SJCRH30 (cell line): ENCODE data around the gene KIF26B. TPM values are rescaled to one million over a fixed set of nuclear protein-coding genes. Genes with fewer than 3 reads are reported as not detected.
A peak's percentile ranks its signal among the peaks of the same experiment; 100 is the strongest.

Source experiments
- DNase-seq, 2 experiments: peaks; one replicate each; pipeline ENCODE4 v3.0.0-alpha.2; 2015 to 2020
- H3K27ac ChIP-seq: fragments of 250-450 bp; sonication (Bioruptor Pico); 2 replicates; pipeline ENCODE4 v1.5.1; 2020; ENCODE audit warnings: mild to moderate bottlenecking, moderate library complexity
- H3K27me3 ChIP-seq: fragments of 250-450 bp; sonication (Bioruptor Pico); 2 replicates; pipeline ENCODE4 v1.5.1; 2020; ENCODE audit warnings: mild to moderate bottlenecking, moderate library complexity
- H3K36me3 ChIP-seq: fragments of 250-450 bp; sonication (Bioruptor Pico); 2 replicates; pipeline ENCODE4 v1.5.1; 2020; ENCODE audit warnings: mild to moderate bottlenecking, moderate library complexity
- H3K4me1 ChIP-seq: fragments of 250-450 bp; sonication (Bioruptor Pico); 2 replicates; pipeline ENCODE4 v1.5.1; 2020; ENCODE audit warnings: mild to moderate bottlenecking, moderate library complexity
- H3K4me3 ChIP-seq: fragments of 250-450 bp; sonication (Bioruptor Pico); 2 replicates; pipeline ENCODE4 v1.5.1; 2020; ENCODE audit warnings: mild to moderate bottlenecking, moderate library complexity
- H3K9me3 ChIP-seq: fragments of 250-450 bp; sonication (Bioruptor Pico); replicated peaks from 2 replicates; pipeline ENCODE4 v1.5.1; 2020; ENCODE audit warnings: mild to moderate bottlenecking, moderate library complexity
- total RNA-seq: library from RNA; depleted of rRNA; stranded (reverse); fragments of >200 nt; shearing (Covaris generic); gene quantifications from 2 replicates; pipeline ENCODE4 v1.2.3, GENCODE V29; 2014

The KIF26B gene
- total RNA-seq, 1 experiment from 2014 or later = 14.4 TPM

DNA sequence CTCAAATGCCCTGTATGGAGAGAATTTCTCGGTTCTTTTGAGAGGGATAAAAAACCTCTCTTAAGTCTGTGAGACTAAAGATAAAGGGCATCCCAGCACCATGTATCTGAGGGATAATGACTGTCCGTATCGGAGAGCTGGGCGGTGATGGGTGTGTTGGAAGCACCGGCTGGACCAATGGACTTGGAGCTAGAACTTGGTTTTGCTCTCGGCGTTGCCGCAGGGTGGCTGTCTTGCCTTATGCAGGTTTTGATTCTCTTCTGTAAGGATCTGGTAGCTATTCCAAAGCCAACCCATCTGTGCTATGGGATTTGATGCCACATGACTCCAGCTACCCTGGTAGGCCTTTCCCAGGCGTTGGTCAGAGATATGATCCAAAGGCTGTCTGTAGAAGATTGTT is 348.8 kb downstream of the KIF26B start:
- Histone ChIP-seq H3K27ac (no peak overlapping the region), H3K27me3 (no peaks in the 10 kb centered on the region), H3K9me3 (no peaks in the 10 kb centered on the region), H3K4me1 (no peaks in the 10 kb centered on the region), H3K36me3 (no peaks in the 10 kb centered on the region), H3K4me3 (no peak overlapping the region)
- DNase-seq = no peak

DNA sequence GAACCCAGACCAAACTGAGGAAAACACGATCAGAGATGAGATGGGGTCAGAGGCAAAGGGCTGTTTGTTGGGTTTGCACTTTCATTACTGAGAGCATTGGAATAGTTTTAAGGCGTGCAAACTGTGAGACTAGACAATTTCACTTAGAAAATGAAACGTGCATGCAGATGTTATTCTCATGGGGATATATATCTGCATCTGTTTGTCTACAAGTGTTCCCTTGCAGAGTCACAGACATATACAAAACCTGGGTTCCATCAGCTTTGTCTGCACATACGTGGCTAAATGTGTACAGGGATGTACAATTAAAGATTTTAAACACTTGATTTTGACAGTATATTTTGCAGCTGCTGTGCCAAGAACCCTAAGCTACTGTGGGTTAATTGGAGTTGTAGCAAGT is 355.4 kb downstream of the KIF26B start:
- no peaks in the 10 kb centered on the region for H3K9me3 ChIP-seq
- no peak for DNase-seq
- no peaks in the 10 kb centered on the region for H3K27me3 ChIP-seq
- H3K36me3 ChIP-seq = no peaks in the 10 kb centered on the region
- H3K27ac ChIP-seq = no peak overlapping the region
- H3K4me3 ChIP-seq = no peak overlapping the region
- H3K4me1 ChIP-seq = peaks cover 5% of the 10 kb centered on the region

DNA sequence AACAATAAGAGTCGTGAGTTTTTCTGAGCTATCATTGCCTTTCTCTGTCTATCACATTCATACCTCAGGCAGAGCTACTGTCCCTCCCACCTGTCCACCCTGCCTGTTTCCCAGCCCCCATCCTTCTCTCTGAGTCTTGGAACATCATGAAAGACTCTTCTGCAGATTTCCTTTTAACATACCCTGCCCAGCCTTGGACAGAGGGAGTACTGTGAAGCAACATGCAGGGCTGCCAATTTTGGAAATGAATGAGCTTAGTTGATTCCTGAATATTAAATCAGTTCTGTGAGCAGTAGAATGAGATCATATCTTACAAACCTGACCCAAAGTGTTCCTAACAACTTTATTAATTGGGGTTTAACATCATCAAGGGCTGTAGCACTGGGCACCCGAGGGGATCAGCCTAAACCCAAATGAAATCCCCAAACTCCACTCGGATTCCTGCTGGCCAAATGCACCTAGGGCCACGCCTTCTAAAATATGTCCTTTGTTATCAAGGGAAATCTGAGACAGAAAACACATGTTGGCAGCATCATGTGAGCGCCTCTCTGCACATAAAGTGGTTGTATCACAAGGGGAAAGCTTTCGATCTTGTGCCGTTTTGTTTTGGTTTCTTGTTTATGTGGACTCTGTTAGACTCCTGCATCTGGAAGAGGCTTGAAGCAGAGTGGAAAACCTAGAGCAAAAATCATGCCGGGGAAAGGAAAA is 357.6 kb downstream of the KIF26B start:
- no peaks in the 10 kb centered on the region for H3K9me3 ChIP-seq
- peak; percentile 22 to 54 for DNase-seq
- peak overlapping the region; percentile 33 for H3K4me3 ChIP-seq
- no peaks in the 10 kb centered on the region for H3K27me3 ChIP-seq
- H3K36me3 ChIP-seq = no peaks in the 10 kb centered on the region
- H3K4me1 ChIP-seq = peaks cover 5% of the 10 kb centered on the region
- H3K27ac ChIP-seq = peak overlapping the region; percentile 27

DNA sequence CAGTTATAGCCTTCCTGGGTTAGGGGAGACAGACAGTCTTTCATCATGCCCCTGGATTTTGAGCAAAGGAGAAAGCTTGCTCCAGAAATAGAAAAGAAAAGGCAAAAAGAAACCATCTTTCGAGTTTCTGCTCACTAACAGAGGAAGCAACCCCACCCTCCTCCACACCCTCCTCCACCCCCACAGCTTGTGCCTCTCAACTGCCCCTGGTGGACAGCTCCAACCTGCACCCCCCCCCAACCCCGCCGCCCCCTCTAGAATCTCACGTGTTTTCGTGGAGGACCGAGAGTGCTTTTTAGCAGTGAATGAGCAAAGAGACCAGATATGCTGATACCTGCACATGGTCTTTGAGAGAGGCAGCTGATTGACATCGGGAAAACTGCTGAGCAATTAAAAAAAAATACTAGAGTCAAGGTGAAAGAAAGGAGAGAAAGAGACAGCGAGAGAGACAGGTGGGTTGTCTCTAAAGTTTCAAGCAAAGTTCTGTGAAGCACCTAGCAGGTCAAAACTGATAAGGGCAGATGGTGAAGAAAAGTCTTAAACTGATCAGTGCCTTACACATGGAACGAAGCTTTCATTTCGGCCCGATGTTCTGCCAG is 358.3 kb downstream of the KIF26B start:
- H3K27me3 ChIP-seq = no peaks in the 10 kb centered on the region
- no peaks in the 10 kb centered on the region for H3K36me3 ChIP-seq
- no peaks in the 10 kb centered on the region for H3K9me3 ChIP-seq
- DNase-seq = peak; percentile 33 to 46
- H3K27ac ChIP-seq = peak overlapping the region; percentile 27
- H3K4me1 ChIP-seq = peaks cover 5% of the 10 kb centered on the region
- peak overlapping the region; percentile 33 for H3K4me3 ChIP-seq

DNA sequence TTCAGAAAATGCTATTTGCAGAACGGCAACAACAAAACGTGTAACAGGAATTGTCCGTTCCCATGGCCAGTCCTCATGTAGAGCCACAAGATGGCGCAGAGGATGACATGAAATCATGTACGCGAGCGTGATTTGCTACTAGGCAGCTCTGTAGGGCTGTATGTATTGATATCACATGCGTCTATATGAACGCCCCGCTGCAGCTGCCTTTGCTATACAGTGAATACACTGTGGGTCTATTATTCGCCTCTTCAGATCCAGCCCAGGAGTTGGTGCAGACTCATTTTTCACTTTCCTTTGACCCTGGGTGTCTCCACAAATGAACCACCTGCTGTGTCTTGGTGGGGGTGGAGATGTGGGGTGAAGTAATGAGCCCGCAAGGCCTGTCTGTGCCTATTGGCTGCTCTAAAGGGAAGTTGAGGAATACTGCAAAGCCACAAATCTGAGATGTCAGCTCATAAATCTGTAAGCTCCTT is 361.5 kb downstream of the KIF26B start:
- H3K36me3 ChIP-seq = no peaks in the 10 kb centered on the region
- H3K9me3 ChIP-seq = no peaks in the 10 kb centered on the region
- H3K4me3 ChIP-seq = no peak overlapping the region
- H3K27me3 ChIP-seq = no peaks in the 10 kb centered on the region
- H3K4me1 ChIP-seq = peaks cover 5% of the 10 kb centered on the region
- no peak overlapping the region for H3K27ac ChIP-seq
- DNase-seq = no peak

DNA sequence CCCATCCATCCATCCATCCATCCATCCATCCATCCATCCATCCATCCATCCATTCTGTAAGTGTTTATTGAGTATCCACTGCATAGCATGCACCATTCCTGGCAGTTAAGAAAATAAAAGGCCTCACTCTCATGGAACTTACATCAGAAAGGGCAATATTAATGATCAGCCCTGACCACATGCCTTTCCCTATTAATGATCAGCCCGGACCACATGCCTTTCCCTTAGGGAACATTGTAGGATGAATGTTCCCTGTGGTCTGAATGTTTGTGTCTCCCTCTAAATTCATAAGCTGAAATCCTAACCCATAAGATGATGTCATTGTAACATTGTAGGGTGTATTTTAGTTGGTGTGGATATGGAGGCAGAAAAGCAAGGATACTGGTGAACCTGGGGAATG is 365.8 kb downstream of the KIF26B start:
- no peaks in the 10 kb centered on the region for H3K27me3 ChIP-seq
- H3K4me1 ChIP-seq = no peaks in the 10 kb centered on the region
- no peaks in the 10 kb centered on the region for H3K36me3 ChIP-seq
- no peak overlapping the region for H3K4me3 ChIP-seq
- no peak overlapping the region for H3K27ac ChIP-seq
- DNase-seq = no peak
- H3K9me3 ChIP-seq = no peaks in the 10 kb centered on the region

DNA sequence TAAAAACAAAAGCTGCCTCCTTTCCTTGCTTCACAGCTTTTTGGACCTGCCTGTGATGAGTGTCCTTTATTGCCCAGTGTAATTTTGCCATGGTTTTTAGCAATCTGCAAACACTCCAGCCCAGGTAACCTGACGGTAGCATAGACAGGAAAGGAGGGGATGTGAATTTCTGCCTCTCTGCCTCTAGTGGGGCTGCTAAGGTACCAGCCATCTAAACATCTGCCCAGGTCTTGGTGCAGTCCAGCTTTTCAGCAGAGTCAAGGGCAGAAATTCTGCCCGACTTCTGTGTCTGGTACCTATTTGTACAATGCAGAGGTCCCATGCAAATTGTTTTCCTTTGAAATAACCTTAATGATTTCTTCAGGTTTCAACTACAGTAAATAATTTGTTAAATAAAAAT is 371.4 kb downstream of the KIF26B start:
- H3K4me1 ChIP-seq = no peaks in the 10 kb centered on the region
- H3K9me3 ChIP-seq = no peaks in the 10 kb centered on the region
- H3K27me3 ChIP-seq = no peaks in the 10 kb centered on the region
- no peak for DNase-seq
- no peaks in the 10 kb centered on the region for H3K36me3 ChIP-seq
- no peak overlapping the region for H3K27ac ChIP-seq
- no peak overlapping the region for H3K4me3 ChIP-seq

DNA sequence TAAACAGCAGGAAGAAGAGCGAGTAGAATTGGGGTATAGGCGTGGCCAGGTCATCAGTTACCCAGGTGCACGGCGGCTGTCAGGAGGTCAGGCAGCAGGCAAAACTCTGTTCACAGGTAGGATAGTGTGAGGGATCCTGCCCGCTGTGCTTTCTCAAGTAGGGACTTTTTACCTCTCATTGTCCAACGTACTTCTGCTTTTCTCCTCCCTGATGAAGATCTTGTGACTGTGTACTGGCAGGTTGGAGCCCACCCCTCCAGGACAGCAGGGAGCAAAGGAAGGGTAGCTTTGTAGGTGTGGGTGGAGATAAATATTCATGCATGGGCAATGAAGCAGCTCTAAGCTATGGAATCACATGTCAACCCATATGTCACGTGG is 373.5 kb downstream of the KIF26B start:
- Histone ChIP-seq H3K4me1 (no peaks in the 10 kb centered on the region), H3K27me3 (no peaks in the 10 kb centered on the region), H3K4me3 (no peak overlapping the region), H3K9me3 (no peaks in the 10 kb centered on the region), H3K36me3 (no peaks in the 10 kb centered on the region), H3K27ac (no peak overlapping the region)
- DNase-seq = no peak

DNA sequence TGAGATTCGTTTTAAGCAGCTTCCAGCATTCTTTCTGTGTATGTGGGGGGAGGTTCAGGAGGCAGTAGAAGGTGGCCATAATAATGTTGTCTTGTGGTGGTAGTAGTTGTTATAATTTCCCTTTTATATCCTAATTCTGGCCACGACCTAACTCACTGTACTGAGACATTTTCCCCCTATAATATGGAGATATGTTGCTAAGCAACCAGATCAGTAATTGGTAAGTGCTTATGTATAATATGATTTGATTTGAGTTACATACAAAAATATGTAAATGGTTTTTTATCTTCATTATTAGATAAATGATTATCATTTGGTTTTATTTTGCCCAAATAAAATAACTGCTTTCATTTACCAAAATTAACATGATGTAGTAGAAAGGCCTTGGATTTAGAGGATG is 376.2 kb downstream of the KIF26B start:
- no peaks in the 10 kb centered on the region for H3K4me1 ChIP-seq
- no peak overlapping the region for H3K27ac ChIP-seq
- no peaks in the 10 kb centered on the region for H3K9me3 ChIP-seq
- H3K27me3 ChIP-seq = no peaks in the 10 kb centered on the region
- H3K36me3 ChIP-seq = no peaks in the 10 kb centered on the region
- no peak overlapping the region for H3K4me3 ChIP-seq
- no peak for DNase-seq

DNA sequence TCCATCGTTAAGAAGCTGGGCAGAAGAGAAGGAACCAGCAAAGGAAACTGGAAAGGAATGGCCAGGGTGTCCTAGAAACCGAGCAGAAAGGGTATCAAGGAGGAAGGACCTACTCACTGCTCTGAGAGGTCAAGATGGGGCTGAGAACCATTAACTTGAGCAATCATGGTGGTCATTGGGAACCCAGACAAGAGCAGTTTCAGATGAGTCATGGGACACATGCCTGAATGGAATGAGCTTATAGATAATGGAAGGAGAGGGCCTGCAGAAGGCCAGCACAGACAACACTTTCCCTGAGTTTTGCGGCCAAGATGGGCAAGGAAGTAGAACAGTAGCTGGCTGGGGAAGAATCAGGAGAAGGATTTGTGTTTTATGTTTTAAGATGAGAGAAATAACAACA is 383.2 kb downstream of the KIF26B start:
- Histone ChIP-seq H3K27me3 (no peaks in the 10 kb centered on the region), H3K9me3 (no peaks in the 10 kb centered on the region), H3K36me3 (no peaks in the 10 kb centered on the region), H3K4me1 (no peaks in the 10 kb centered on the region), H3K27ac (no peak overlapping the region), H3K4me3 (no peak overlapping the region)
- DNase-seq = no peak

DNA sequence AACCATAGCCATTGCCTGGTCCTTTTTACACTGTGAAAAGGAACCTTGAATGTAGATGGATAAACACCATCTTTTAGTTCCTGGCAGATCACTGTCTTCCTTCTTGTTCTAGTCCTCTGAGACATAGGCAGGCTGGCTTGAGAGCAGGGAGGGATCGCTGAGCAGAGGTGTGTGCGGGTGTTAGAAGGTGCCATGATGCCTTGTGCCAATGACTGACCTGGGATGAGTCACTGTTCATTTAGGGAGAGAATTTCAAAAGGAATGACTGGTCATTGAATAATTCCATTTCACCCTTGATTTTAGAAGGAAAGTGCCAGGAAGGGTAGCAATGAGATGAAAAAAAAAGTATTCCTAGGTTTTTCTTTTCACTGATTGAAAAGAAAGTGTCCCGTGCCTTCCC is 383.9 kb downstream of the KIF26B start:
- Histone ChIP-seq H3K9me3 (no peaks in the 10 kb centered on the region), H3K36me3 (no peaks in the 10 kb centered on the region), H3K27me3 (no peaks in the 10 kb centered on the region), H3K4me3 (no peak overlapping the region), H3K27ac (no peak overlapping the region), H3K4me1 (no peaks in the 10 kb centered on the region)
- no peak for DNase-seq

DNA sequence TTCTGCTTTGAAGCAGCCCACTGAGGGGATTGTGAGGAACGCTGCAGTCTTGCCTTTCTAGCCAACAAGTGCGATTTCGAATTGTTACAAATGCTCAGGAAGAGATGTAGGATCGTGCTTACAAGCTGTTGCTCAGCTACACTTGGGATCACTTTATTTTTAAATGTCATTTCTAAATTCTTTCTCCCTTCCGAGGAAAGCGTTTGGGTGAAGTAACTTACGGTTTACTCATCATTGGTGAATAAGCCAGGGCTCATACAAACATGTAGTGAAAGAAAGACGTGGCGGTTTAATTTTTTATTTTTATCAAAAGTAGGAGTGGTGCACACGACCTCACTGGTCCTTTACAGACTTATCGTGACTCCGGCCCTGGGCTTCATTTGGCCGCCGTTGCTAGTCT is 386.6 kb downstream of the KIF26B start:
- Histone ChIP-seq H3K4me3 (no peak overlapping the region), H3K4me1 (no peaks in the 10 kb centered on the region), H3K27ac (no peak overlapping the region), H3K27me3 (no peaks in the 10 kb centered on the region), H3K9me3 (no peaks in the 10 kb centered on the region), H3K36me3 (no peaks in the 10 kb centered on the region)
- DNase-seq = no peak

DNA sequence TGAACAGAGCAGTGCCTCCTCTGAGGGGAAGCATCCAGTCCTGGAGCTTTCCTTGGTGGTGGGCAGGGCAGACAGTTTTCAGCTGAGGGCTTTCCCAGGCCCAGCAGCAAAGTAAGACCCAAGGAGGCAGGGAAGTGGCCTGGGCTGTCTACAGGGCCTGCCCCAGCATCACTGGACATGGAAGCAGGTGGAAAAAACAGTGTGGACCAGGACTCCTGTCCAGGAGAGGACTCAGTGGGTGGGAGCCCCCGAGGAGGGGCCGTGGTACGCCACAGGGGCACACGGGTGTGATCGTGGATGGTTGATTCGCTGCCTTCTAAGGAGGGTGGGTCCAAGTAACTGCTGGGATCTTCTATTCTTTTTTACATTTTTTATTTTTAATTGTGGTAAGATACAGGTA is 387.6 kb downstream of the KIF26B start:
- no peaks in the 10 kb centered on the region for H3K4me1 ChIP-seq

DNA sequence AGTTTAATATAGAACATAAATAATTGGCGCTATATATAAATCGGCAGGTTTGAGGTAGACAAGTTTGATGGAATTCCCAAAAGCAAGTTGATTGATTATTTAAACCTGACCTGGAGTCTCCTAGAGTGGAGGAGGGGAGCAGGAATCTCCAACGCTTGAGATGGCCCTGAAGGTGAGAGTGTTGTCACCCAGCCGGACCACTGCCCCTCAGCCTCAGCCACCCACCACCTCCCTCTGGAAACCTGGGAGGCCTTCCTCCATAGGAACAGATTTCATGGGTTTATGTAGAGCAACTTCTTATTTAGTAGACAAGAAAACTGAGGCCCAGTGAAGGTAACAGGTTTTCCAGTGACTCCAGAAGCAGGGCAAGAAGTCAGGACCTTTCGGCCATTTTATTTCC is 389.5 kb downstream of the KIF26B start:
- Histone ChIP-seq H3K4me1 (no peaks in the 10 kb centered on the region), H3K36me3 (no peaks in the 10 kb centered on the region), H3K9me3 (no peaks in the 10 kb centered on the region), H3K27ac (no peak overlapping the region), H3K4me3 (no peak overlapping the region), H3K27me3 (no peaks in the 10 kb centered on the region)
- no peak for DNase-seq

More for the DNA sequence above, 387.6 kb downstream of the KIF26B start:
- no peaks in the 10 kb centered on the region for H3K36me3 ChIP-seq
- no peaks in the 10 kb centered on the region for H3K27me3 ChIP-seq
- DNase-seq = no peak
- no peak overlapping the region for H3K4me3 ChIP-seq
- no peaks in the 10 kb centered on the region for H3K9me3 ChIP-seq
- H3K27ac ChIP-seq = no peak overlapping the region

DNA sequence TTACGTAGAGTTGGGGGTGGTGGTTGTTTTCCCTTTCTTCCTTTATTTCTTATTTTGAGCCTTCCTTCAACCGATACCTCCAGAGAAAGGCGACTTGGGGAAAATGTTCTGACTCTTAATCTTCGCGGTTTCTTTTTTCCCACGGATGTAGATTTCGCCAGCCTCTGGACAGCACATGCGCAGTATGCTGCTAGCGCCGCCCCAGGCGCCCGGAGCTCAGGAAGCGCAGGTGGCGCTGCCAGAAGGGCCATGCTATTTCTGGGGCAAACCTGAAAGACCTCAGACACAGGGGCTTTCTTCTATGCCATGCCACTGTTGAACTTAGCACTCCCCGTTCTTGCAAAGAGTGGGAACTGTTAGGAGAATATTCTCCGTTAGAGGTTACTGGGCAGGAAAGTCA is 392.1 kb downstream of the KIF26B start:
- no peaks in the 10 kb centered on the region for H3K27me3 ChIP-seq
- no peak overlapping the region for H3K27ac ChIP-seq
- no peak for DNase-seq
- H3K4me1 ChIP-seq = no peaks in the 10 kb centered on the region
- no peaks in the 10 kb centered on the region for H3K9me3 ChIP-seq
- H3K4me3 ChIP-seq = no peak overlapping the region
- no peaks in the 10 kb centered on the region for H3K36me3 ChIP-seq
